HG02938 (cell line): ENCODE data around the gene RPN2.
"Not testable (repeated sequence)": the region's sequence is repeated elsewhere in the genome, so short reads cannot be mapped to it uniquely, and the experiment has no call there.

ENCODE experiments used
- ATAC-seq: cut with Tn5 transposase; IDR thresholded peaks from one replicate; pipeline ENCODE4 v1.9.1; 2021; ENCODE audit warnings: mild to moderate bottlenecking, moderate library complexity; ENCODE audit not compliant: unreplicated experiment

The RPN2 gene

DNA sequence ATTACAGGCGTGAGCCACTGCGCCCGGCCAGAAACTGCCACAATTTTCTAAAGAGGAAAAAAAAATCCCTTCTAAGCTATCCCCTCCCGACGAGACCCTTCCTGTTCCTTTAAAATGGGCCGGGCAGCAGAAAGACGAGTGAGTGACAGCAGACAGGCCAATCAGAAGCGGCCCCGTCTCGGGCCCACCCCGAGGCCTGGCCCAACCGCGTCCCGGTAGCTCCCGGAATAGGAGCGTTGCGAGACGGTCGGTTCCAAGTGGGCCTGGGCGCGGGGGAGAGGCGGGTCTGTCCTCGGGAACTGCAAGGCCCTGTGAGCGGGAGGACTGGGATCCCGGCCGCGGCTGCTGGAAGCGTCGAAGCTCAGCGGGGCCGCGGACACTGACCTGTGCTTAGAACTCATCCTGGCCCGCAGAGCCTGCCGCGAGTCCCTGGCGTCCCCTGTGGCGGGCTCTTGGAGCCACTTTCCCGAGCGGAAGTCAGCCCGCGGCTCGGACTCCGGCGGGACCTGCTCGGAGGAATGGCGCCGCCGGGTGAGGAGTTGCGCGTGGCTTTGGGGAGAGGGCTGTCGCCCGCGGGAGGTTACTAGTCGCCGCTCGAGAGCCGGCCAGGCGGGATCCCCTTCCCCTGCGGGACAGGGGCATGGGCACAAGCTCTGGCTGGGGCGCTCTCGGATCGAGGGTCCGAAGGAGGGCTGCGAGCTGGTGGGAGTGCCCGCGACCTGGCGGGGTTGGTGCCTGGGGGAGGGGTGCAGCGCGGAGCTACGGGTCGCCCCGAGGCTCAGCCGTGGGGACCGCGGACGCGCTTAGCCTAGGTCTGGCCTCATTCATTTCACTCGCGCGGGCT lies at the start of gene RPN2, which contains the start of gene MROH8:
Gene RPN2, plus strand, starts transcription at position 492 of the 844 bp plus-strand sequence. Its CDS starts 27 bp downstream, at position 519.
Gene MROH8, minus strand, starts transcription at position 710 of the 844 bp plus-strand sequence.
- ATAC-seq: peak; percentile 88

DNA sequence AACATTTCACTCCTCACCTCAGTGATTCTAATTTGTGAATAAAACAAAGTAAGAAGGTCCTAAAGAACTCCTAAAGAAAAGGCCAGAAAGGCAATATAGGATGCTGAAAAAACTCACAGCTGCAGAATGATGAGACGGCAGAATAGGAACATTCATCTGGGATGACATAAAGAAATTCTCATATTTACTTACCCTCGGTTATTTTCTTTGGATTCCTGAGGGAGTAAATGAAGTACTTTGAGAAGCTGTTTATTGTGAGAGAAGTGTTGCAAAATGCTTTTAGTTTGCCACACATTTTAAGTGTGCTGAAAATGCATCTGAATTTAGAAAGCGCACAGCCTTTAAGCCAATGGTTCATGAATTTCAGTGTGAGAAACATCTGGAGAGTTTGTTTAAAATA lies 47.6 kb upstream of the RPN2 start:
- ATAC-seq: no peak

DNA sequence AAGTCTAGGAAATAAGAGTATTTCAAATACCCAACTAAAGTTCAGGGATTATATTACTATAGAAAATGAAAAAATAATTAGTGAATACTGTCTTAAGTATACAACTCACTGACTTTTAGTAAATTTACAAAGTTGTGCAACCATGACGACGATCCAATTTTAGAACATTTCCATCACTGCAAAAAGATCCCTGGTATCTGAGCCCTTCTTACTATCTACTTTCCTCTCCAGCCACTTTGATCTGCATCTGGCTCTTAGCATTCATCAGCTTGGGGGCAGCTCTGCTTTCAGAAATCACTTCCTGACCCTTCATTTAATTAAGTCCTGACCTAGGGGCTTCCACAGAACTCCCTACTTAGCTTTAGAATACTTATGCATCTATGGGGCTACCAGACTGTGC lies 45.2 kb upstream of the RPN2 start:
- ATAC-seq: no peak

DNA sequence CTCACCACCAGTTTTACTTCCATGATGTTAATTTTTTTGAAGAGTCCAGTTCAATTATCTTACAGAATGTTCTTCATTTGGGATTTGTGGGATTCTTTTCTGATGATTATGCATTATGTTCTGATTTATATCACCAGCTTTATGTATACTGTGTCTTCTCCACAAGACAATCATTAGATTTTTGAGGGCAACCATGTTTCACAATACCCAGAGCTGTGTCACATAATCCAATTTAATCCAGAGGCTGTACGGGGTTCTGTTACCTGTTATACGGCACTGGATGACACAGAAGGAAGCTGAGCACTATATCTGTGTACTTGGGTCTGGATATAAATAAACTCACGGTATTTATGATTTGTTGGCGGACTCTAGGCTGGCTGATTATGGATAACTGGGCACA lies 41.6 kb upstream of the RPN2 start:
- ATAC-seq: no peak

DNA sequence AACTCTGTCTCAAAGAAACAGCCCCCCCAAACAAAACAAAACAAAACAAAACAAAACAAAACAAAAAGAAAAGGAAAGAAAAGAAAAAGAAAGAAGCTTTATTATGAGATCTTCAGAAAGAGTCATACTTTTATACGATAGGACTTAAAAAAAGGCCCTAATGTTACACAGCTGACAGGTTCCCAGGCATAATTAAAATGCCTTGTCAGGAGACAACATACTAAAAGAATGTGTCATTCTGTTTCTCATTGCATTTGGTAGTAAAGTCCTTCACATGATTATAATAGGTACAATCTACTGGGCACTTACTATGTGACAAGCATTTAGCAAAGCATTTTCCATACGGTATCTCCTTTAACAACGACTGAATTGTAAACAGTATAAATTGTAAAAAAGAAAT lies 36.4 kb upstream of the RPN2 start:
- no peak for ATAC-seq

DNA sequence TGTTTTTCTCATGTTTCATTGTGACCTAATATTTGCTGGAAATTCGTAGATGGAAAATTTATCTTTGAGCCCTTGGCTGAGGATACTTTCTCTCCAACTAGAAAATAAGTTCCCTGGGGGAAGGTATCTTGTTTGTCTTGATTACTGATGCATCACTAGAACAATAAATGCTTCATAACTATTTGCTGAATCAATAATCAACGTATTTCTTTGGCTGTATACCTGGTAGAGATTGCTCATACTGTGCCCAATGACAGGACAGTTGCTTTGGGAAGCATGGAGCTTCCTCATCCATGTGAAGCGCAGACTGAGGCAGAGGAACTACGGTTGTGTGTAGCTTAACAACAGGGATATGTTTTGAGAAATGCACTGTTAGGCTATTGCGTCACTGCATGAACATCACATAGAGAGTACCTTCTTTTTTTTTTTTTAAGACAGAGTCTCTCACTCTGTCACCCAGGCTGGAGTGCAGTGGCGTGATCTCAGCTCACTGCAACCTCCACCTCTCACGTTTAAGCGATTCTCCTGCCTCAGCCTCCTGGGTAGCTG lies 34.2 kb upstream of the RPN2 start:
- ATAC-seq: no peak

DNA sequence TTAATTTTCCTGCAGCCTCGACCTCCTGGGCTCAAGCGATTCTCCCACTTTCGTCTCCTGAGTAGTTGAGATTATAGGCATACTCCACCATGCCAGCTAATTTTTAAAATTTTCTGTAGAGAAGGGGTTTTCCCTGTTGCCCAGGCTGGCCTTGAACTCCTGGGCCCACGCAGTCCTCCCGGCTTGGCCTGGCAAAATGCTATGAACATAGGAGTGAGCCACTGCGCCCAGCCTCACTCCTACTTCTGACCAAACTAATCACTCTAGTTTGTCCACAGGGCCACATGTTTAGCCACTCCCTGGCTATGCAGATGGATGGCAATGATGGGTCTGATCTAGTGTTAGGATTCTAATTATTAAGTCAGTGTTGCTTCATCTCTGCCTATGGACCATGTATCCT lies 31.9 kb upstream of the RPN2 start:
- no peak for ATAC-seq

DNA sequence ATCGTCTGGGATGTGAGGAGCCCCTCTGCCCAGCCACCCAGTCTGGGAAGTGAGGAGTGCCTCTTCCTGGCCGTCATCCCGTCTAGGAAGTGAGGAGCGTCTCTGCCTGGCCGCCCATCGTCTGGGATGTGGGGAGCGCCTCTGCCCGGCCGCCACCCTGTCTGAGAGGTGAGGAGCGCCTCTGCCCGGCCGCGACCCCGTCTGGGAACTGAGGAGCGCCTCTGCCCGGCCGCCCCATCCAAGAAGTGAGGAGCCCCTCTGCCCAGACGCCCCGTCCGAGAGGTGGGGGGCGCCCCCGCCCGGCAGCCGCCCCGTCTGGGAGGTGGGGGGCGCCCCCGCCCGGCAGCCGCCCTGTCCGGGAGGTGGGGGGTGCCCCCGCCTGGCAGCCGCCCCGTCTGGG lies 28.3 kb upstream of the RPN2 start:
- not testable (repeated sequence) for ATAC-seq

DNA sequence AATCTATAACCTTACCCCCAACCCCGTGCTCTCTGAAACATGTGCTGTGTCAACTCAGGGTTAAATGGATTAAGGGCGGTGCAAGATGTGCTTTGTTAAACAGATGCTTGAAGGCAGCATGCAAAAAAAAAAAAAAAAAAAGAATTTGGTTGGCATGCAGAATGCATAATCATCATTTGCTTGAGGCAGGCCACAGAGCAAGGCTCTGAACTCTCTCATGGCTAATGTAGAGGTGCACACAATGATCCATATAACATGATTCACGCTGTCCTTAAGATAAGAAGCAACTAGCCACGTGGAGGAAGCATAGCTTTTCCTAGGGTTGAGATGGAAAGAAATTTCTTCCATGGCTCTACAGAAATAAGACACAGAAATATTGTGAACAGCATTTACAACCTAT lies 27.6 kb upstream of the RPN2 start:
- no peak for ATAC-seq

DNA sequence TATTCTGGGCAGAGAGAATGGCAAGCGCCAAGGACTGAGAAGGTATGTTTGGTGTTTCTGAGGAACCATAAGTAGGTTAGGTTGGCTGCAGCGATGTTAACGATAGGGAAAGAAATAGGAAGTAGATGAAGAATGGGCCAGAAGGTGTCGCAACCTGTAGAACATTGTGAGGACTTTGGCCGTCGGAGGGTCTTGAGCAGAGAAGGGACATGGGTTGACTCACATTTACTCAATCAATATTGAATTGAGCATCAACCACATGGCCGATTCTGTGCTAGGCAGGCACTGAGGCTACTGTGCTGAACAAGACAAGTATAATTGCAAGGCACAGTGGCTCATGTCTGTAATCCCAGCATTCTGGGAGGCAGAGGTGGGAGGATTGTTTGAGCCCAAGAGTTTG lies 26.8 kb upstream of the RPN2 start:
- no peak for ATAC-seq

DNA sequence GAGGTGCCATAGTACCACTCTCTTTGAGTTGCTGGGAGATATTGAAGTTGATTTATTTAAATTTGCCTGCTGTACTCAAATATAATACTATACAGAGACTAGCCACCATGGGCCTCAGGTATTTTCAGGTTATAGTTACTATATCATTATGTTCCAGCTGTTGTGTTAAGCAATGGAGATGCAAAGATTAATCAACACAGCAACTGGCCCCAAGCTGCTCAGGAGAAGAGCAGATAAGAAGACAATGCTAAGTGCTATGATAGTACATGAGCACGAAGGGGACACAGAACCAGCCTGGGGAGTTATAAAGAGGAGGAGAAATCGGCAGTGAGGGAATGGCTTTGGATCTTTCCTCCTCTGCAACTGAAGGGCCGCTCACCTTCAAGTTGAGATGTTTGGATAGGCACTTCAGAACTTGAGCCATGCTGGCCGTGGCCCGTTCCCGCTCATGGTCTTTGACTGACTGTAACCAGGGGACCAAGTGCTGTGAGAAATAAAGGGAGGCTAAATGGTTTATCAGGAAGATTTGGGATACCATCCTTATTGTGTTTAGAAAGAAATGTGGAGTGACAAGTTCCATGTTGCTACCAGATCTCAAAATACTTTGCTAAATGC lies 24.3 kb upstream of the RPN2 start:
- ATAC-seq: no peak

DNA sequence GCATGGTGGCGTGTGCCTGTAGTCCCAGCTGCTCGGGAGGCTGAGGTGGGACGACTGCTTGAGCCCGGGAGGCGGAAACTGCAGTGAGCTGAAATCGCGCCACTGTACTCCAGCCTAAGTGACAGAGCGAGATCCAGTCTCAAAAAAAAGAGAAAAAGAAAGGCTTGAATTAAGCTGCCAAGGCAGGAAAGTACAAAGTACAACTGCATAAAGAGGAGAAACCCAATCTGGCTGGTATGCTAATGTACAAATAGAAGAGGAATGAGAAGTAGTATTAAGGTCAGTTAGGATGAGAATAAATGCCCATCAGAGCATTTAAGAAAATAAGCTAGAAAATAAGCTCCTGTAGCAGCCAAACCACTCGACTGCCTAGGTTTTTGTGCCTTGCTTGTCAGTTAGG lies 23.1 kb upstream of the RPN2 start:
- ATAC-seq: no peak

DNA sequence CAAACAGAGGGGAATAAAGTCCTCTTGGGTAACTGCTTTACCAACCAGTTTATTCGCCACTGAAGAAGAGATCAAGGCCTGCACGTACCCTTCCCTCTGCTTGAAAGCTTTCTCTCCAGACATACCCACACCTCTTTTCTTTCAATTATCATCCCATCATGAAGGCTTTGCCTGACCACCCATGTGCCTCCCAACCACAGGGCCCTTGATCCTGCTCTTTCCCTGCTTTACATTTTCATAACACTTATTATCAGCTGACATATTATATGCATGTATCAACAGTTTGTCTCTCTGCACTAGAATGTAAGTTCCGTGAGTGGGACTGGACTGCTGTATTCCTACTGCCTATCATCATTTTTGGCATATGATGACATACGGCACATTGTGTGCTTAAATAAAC lies 20.9 kb upstream of the RPN2 start:
- ATAC-seq: no peak

DNA sequence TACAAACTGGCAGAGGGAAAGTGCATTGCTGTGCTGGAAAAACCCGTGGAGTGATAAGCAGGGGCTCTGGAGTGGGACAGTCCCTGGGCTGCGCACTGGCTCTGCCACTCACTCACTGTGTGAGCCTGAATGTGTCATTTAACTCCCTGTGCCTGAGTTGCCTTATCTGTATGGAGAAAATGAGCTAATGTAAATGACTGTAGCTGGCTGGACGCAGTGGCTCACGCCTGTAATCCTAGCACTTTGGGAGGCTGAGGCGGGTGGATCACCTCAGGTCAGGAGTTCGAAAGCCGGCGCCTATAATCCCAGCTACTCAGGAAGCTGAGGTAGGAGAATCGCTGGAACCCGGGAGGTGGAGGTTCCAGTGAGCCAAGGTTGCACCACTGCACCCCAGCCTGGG lies 18.4 kb upstream of the RPN2 start:
- no peak for ATAC-seq

DNA sequence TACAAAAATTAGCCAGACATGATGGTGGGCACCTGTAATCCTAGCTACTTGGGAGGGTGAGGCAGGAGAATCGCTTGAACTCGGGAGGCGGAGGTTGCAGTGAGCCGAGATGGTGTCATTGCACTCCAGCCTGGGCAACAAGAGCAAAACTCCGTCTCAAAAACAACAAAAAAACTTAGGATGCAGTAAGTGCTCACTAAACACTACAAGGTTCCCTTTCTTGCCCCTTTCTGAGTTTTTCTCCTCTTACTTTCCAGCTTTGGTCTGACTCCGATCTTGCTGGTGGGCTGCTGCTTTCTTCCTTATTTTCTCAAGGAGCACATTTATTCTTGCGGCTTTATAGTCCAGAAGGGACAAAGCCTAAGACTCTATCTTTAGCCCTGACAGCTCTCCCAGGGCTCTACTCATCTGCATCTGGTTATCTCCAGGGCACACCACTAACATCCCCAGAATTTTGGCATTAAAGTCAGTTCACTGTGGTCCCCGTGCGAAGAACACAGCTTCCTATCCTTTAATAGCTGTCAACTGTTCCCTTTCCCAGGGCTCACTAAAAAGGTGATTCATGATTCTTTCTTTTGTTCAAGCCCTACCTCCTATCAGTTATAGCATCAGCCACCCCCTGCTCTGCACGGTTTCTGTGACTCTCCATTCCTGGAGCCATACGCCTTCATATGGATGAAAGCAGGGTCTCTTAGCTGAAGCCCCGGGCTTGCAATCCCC lies 17.1 kb upstream of the RPN2 start:
- ATAC-seq: no peak

DNA sequence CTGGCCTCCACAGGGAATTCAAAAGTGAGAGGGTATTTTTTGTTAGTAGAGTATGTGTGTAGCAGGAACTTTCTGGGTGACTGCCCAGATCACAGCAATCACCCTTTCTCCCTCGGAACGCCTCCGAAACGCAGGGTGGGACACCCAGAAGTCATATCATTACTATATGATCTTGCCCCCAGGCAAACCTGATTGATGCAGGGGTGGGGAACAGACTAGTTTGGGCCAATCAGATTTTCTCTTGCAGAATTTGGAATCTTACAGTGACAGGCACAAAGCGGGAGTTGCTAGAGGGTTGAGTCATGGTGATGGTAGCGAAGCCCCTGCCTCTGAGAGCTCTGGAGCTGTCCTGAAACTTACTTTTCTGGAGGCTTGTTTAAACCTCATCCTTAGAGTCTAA lies 16.5 kb upstream of the RPN2 start:
- no peak for ATAC-seq

DNA sequence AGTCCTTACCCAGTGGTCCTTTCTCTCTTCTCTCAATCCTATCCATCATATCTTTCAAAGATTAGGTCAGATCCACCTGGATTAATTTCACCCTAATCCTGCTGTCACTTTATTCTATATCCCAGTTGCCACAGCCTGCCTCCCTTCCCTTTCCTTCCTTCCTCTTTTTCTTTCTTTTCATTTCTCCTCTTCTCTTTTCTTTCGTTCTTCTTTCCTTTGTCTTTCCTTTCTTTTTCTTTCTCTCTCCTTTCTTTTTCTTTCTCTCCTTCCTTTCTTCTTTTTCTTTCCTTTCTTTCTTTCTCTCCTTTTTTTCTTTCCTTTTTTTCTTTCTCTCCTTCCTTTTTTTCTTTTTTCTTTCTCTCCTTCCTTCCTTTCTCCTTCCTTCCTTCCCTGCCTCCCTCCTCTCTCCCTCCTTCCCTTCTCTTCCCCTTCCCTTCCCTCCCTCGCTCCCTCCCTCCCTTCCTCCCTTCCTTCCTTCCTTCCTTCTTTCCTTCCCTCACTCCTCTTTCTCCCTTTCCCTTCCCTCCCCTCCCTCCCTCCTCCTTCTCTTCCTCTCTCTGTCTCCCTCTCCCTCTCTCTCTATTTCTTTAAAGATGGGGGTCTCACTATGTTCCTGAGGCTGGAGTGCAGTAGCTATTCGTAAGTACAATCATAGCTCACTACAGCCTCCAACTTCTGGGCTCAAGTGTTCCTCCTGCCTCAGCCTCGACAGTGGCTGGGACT lies 15.1 kb upstream of the RPN2 start:
- ATAC-seq: no peak

DNA sequence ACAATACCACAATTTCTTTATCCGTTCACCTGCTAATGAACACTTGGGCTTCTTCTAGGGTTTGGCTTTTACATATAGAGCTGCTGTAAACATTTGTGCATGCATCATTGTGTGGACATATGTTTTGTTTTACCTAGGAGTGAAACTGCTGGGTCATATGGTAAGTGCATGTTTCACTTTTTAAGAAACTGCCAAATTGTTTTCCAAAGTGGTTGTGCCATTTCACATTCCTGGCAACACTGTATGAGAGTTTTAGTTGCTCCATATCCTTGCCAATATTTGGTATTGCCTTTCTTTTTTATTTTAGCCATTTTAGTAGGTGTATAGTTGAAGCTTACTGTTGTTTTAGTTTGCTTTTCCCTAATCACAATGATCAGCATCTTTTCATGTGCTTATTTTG lies 14.1 kb upstream of the RPN2 start:
- ATAC-seq: no peak

DNA sequence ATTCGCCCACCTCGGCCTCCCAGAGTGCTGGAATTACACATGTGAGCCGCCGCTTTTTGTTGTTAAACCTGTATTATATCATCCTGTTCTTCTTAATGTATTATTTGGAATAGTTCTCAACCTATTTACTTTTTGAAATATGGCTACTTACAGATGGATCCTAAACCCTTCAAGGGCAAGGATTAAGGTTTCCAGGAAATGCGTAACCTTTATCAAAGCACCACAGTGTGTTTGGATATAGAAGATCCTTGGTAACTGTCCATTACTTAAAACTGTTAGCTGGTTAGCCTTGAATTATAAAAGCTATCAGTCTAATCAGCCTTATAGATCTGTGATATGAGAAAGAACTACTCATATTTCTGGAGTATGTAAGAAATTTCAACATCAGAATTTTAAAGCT lies 12.3 kb upstream of the RPN2 start:
- ATAC-seq: no peak

DNA sequence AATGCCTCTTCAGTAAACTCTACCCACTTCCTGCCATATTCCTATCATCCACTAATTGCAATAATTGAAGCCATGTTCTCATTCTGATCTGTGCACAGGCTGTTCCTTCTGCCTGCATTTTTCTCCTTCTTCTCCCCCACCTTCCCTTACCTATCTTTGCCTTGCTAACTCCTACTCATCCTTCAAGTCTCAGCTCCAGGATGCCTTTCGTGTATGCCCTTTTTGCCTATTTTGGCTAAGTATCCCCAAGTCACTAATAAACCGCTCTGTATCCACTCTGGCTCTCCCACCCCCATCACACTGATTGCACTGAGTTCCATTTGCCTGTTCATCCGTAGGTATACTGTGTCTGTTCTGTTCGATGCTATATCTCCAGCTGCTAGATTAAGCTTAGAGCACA lies 6.3 kb upstream of the RPN2 start:
- no peak for ATAC-seq
